T-helper 2 cell (primary cell): ENCODE measurements around the gene IL1A.
"Not testable (repeated sequence)": the region's sequence is repeated elsewhere in the genome, so short reads cannot be mapped to it uniquely, and the experiment has no call there.

Experiments used
- DNase-seq, 5 experiments: peaks; one replicate each; pipeline versions ENCODE4 v3.0.0 to v3.0.0-alpha.2; 2012 to 2022
- total RNA-seq, 2 donors: gene quantifications; one replicate each; lab custom pipeline; 2026; lab: John Stamatoyannopoulos, UW

Gene IL1A, protein sequence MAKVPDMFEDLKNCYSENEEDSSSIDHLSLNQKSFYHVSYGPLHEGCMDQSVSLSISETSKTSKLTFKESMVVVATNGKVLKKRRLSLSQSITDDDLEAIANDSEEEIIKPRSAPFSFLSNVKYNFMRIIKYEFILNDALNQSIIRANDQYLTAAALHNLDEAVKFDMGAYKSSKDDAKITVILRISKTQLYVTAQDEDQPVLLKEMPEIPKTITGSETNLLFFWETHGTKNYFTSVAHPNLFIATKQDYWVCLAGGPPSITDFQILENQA
- 0 to 0.13 reads per million in 2 donors for total RNA-seq

- DNase-seq: peak in 1 of 5 experiments; percentile 47
These were observed at the start of gene IL1A for GRCh38 chr2:112784199-112785189. TSS of gene IL1A (minus strand) at chr2:112784493. CDS start at chr2:112783770, 723 bp downstream.

GRCh38 chr2:112833976-112834375 is 49.7 kb upstream of the IL1A start:
- DNase-seq: no peak

GRCh38 chr2:112833639-112833931 is 49.3 kb upstream of the IL1A start:
- not testable (repeated sequence) for DNase-seq

DNA sequence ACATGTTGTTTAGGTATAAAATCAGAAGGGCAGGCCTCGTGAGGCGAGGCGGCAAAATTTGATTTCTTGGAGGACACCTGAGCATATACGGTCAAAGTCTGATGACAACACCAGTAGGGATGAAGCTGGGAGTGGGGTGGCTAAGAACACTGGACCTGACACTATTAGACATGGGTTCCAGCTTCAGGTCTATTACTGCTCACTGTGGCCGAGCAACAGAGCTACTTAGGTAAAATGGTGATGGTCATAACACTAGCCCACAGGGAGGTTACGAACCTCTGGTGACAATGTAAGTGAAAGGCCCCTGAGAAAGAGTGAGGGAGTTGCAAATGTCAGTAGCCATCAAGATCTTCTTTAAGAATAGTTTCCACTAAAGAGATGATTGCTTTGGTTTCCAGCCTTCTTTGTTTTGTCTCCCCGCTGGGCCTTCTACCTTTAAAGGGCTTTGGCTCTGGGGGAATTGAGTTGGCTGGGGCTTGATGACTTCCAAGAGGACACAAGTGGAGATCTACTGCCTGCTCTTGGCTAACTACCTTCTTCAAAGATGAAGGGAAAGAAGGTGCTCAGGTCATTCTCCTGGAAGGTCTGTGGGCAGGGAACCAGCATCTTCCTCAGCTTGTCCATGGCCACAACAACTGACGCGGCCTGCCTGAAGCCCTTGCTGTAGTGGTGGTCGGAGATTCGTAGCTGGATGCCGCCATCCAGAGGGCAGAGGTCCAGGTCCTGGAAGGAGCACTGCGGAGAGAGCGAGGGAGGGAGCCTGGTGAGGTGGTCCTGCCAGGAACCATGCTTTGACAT is 48.7 kb upstream of the IL1A start:
- no peak for DNase-seq

- no peak for DNase-seq
These were observed 47.9 kb upstream of the IL1A start for GRCh38 chr2:112831946-112832840.

DNA sequence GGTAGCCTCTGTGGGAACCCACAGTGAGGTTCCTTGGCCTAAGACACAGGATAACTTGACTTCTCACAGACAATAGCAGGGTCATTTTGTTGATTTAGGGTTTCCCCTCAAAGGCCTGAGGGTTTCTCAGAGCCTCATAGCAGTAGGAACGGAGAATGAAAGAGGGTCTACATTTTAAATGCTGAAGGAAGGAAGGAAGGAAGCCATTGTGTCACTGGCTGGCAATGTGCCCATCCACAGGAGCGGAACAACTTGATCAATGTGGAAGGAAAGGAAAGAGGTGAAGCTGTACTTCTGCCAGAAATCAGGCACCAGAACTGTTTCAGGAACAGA is 47.2 kb upstream of the IL1A start:
- no peak for DNase-seq

DNA sequence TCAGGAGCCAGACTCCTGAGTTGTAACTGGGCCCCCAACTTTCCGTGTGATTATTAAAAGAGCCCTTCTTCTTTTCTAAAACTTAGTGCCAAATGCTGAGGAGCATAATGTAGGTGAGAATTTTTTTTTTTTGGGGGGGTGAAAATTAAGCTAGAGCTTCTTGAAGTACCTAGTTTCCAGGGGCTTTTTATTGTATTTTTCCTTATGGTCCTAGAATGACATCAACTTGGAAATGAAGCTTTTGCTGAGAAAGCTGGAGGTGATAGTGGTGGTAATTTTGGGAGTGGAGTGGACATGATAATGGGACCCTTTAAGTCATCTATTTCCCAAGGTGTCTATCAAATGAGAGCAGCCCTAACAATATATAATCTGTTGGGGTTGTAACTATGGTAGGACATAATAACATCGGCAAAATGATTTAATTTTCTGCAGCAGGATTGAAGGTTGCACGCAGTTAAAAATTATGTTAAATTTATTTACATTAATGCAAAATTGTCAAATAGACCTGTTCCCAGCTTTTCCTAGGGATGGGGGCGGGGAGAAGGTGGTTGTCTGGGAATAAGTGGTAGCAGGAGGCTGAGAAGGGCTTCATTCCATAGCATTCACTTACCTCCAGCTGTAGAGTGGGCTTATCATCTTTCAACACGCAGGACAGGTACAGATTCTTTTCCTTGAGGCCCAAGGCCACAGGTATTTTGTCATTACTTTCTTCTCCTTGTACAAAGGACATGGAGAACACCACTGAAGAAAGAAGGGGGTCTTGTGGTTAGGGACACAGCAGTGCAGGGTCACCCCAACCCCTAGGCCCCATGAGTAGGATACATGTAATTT is 46.6 kb upstream of the IL1A start:
- no peak for DNase-seq

DNA sequence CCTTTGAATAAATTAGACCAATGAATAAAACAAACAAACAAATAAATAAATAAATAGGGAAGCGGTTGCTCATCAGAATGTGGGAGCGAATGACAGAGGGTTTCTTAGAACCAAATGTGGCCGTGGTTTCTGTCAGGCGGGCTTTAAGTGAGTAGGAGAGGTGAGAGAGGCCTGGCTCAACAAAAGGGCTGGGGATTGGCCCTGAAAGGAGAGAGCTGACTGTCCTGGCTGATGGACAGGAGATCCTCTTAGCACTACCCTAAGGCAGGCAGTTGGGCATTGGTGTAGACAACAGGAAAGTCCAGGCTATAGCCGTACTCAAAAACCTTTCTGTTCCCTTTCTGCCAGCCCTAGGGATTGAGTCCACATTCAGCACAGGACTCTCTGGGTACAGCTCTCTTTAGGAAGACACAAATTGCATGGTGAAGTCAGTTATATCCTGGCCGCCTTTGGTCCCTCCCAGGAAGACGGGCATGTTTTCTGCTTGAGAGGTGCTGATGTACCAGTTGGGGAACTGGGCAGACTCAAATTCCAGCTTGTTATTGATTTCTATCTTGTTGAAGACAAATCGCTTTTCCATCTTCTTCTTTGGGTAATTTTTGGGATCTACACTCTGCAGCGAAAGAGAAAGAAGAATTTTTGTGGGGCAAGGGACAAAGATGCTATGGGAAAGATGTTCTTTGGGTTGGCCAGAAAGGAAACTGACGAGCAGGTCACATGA is 45.8 kb upstream of the IL1A start:
- DNase-seq: no peak

DNA sequence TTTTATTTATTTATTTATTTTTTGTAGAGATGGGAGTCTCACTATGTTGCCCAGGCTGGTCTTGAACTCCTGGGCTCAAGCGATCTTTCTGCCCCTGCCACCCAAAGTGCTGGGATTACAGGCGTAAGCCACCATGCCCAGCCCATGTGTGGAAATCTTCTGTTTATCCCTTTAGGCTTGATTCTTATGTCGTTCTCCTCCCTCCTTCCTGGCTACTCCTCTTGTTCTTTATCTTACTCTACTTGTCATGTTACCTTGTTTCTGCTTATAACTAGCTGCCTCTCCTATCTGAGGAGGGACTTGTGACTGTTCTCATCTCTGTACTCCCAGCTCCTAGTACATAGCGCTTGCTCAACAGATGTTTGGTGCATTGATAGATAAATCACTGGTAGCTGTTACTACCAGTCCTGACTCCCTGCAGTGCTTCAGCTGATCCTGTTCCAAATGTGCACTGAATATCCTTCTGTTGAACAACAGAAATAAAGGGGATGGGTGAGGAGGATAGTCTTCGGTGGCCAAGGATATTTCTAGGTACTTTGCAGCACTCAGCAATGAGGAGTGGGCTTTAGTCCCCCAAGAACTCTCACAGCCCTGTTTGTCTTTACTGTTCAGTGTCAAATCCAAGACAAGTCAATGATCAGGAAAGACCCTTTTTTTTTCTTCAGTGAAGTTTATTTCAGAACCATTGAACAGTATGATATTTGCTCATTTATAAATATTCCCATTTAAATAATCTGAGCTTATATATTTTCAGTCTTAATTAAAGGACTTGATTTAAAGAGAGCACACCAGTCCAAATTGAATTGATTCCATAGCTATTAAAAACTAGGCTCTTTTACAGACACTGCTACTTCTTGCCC is 45.0 kb upstream of the IL1A start:
- no peak for DNase-seq

- DNase-seq: no peak
These were observed 44.0 kb upstream of the IL1A start for GRCh38 chr2:112828251-112828691.

DNA sequence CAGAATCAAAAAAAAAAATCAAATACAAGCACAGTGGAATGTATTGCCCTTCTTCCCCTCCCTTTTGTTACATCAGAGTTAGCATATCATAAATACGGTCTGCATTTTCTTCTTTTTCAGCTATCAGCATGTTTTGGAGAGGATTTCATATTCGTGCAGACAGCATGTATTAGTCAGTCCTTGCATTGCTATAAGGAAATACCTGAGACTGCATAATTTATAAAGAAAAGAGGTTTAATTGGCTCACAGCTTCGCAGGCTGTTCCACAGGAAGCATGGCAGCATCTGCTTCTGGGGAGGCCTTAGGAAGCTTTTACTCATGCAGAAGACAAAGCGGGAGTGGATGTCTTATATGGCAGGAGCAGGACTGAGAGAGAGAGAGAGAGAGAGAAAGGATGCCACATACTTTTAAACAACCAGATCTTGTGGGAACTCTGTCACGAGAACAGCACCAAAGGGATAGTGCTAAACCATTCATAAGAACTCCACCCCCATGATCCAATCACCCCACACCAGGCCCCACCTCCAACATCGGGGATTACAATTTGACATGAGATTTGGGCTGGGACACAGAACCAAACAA is 43.4 kb upstream of the IL1A start:
- no peak for DNase-seq

DNA sequence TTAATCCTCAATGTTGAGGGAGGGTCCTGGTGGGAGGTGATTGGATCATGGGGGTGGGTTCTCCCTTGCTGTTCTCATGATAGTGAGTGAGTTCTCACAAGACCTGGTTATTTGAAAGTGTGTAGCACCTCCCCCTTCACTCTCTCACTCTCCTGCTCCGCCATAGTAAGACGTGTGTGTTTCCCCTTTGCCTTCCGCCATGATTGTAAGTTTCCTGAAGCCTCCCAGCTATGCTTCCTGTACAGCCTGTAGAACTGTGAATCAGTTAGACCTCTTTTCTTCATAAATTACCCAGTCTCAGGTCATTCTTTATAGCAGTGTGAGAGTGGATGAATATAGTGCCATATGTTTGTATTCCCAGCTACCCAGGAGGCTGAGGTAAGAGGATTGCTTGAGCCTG is 42.7 kb upstream of the IL1A start:
- no peak for DNase-seq

- DNase-seq: no peak
These were observed 41.4 kb upstream of the IL1A start for GRCh38 chr2:112825706-112826105.

DNA sequence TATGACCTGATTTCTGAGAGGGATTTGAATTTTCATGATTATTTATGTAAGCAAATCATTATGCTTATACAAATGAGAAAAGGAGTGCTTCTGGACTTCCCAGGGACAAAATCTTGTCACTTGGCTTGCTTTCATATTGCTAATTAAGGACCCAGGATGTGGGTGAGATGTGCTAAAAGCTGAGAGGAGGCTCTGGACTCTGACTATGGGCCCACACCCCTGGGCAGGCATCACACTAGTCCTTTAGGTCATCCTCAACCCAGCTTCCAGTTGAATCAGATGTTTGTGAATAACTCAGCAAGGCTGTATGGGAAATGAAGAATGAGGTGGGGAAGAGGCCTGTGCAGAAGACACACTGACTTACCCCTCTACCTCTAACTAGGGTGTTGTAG is 40.4 kb upstream of the IL1A start:
- DNase-seq: no peak

GRCh38 chr2:112821682-112822081 is 37.4 kb upstream of the IL1A start:
- peak in 1 of 5 experiments; percentile 72 for DNase-seq

DNA sequence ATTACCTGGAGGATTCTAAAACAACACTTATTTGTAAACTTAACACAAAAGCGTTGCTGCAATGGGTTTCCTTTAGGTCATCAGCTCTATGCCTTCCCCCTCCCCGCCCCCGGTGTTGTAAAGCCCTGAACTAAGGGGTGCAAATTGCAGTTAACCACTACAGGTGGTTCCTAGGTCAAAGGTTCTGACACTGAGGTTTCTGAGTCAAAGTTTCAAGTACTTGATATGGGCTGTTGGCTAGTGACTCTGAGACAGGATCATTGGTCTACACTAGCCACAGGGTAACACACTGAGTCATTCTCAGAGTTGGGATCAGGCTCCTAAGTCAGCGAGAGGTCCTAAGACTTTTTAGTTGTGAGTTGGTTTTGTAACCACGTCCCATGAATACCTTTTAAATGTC is 36.8 kb upstream of the IL1A start:
- DNase-seq: peak in 1 of 5 experiments; percentile 83

- no peak for DNase-seq
These were observed 36.0 kb upstream of the IL1A start for GRCh38 chr2:112820343-112820742.

- no peak for DNase-seq
These were observed 34.8 kb upstream of the IL1A start for GRCh38 chr2:112819081-112819480.
